ENCODE results near the gene SLC6A11. TPM values are rescaled to one million over a fixed set of nuclear protein-coding genes. Genes with fewer than 3 reads are reported as not detected.

SLC6A11 gene
- total RNA-seq, 1 donor from 2014 or later = 0.19 TPM

DNA sequence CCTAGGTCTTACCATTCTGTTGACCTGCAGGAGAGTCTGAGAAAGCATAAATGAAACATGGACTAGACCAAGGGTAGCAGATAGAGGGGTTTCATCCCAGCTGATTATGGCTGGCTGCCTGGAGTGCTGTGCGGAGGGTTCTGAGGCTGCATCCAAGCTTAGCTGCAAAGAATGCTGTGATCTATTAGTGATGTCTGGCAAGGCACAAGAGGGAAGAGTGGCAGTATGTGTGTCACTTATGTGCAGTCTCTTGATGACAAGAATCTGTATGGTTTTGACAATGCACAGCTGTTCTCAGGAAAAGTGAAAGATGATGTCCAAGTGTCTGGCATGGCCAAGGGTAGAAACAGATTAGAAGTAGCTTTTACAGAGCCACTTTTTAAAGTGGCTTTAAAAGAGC is 54.3 kb downstream of the SLC6A11 start:
- H3K27ac Mint-ChIP-seq = no peak overlapping the region
- no peak overlapping the region for H3K4me3 Mint-ChIP-seq (ENCODE audit: low read depth)
- no peaks in the 10 kb centered on the region for H3K9me3 Mint-ChIP-seq (ENCODE audit: low read depth)
- TF ChIP-seq, protein P1, sequence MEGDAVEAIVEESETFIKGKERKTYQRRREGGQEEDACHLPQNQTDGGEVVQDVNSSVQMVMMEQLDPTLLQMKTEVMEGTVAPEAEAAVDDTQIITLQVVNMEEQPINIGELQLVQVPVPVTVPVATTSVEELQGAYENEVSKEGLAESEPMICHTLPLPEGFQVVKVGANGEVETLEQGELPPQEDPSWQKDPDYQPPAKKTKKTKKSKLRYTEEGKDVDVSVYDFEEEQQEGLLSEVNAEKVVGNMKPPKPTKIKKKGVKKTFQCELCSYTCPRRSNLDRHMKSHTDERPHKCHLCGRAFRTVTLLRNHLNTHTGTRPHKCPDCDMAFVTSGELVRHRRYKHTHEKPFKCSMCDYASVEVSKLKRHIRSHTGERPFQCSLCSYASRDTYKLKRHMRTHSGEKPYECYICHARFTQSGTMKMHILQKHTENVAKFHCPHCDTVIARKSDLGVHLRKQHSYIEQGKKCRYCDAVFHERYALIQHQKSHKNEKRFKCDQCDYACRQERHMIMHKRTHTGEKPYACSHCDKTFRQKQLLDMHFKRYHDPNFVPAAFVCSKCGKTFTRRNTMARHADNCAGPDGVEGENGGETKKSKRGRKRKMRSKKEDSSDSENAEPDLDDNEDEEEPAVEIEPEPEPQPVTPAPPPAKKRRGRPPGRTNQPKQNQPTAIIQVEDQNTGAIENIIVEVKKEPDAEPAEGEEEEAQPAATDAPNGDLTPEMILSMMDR (IDR thresholded peaks at IDR 0.05; ENCODE audit: unreplicated experiment) = no peak
- H3K27me3 Mint-ChIP-seq = peaks cover 60% of the 10 kb centered on the region
- H3K4me1 Mint-ChIP-seq (ENCODE audit: low read depth) = no peaks in the 10 kb centered on the region
- H3K36me3 Mint-ChIP-seq (ENCODE audit: insufficient read depth) = no peaks in the 10 kb centered on the region
- no peak for DNase-seq (ENCODE audit: low spot score, unreplicated experiment)

- Mint-ChIP-seq H3K9me3 (ENCODE audit: low read depth) (no peaks in the 10 kb centered on the region), H3K36me3 (ENCODE audit: insufficient read depth) (no peaks in the 10 kb centered on the region), H3K4me1 (ENCODE audit: low read depth) (no peaks in the 10 kb centered on the region), H3K4me3 (ENCODE audit: low read depth) (no peak overlapping the region), H3K27ac (no peak overlapping the region), H3K27me3 (peaks cover 49% of the 10 kb centered on the region)
- TF ChIP-seq, protein P1 (IDR thresholded peaks at IDR 0.05; ENCODE audit: unreplicated experiment) = no peak
- DNase-seq (ENCODE audit: low spot score, unreplicated experiment) = no peak
Measured at GRCh38 chr3:10873415-10873814, 57.4 kb downstream of the SLC6A11 start.

GRCh38 chr3:10875914-10876313 is 59.9 kb downstream of the SLC6A11 start:
- no peak for DNase-seq (ENCODE audit: low spot score, unreplicated experiment)
- no peak overlapping the region for H3K27ac Mint-ChIP-seq
- TF ChIP-seq, protein P1 (IDR thresholded peaks at IDR 0.05; ENCODE audit: unreplicated experiment) = no peak
- H3K4me1 Mint-ChIP-seq (ENCODE audit: low read depth) = no peaks in the 10 kb centered on the region
- no peaks in the 10 kb centered on the region for H3K36me3 Mint-ChIP-seq (ENCODE audit: insufficient read depth)
- no peak overlapping the region for H3K4me3 Mint-ChIP-seq (ENCODE audit: low read depth)
- H3K27me3 Mint-ChIP-seq = peaks cover 28% of the 10 kb centered on the region
- H3K9me3 Mint-ChIP-seq (ENCODE audit: low read depth) = no peaks in the 10 kb centered on the region

DNA sequence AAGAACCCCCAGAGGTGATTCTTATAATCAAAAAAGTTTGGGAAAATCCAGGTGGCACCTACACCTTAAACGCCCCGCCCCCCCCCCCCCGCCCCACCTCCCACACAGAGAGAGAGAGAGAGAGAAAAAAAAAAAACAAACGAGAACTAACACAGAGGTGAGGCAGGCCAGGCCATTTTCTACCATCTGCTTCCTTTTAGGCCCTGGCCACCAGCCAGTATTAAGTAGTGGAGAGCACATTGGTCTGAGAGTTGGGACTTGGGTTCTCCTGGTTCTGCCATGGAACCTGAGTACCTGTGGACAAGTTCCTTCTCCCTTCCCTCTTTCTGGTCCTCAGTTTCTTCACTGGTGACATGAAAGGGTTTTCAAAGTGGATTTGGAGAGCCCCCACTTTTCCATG is 60.6 kb downstream of the SLC6A11 start:
- TF ChIP-seq, protein P1 (IDR thresholded peaks at IDR 0.05; ENCODE audit: unreplicated experiment) = no peak
- no peak for DNase-seq (ENCODE audit: low spot score, unreplicated experiment)
- Mint-ChIP-seq H3K9me3 (ENCODE audit: low read depth) (no peaks in the 10 kb centered on the region), H3K27me3 (peaks cover 24% of the 10 kb centered on the region), H3K4me1 (ENCODE audit: low read depth) (no peaks in the 10 kb centered on the region), H3K36me3 (ENCODE audit: insufficient read depth) (no peaks in the 10 kb centered on the region), H3K4me3 (ENCODE audit: low read depth) (no peak overlapping the region), H3K27ac (no peak overlapping the region)

GRCh38 chr3:10882851-10883250 is 66.8 kb downstream of the SLC6A11 start:
- peaks cover 29% of the 10 kb centered on the region for H3K27me3 Mint-ChIP-seq
- no peaks in the 10 kb centered on the region for H3K9me3 Mint-ChIP-seq (ENCODE audit: low read depth)
- DNase-seq (ENCODE audit: low spot score, unreplicated experiment) = no peak
- H3K4me3 Mint-ChIP-seq (ENCODE audit: low read depth) = no peak overlapping the region
- TF ChIP-seq, protein P1 (IDR thresholded peaks at IDR 0.05; ENCODE audit: unreplicated experiment) = no peak
- no peaks in the 10 kb centered on the region for H3K36me3 Mint-ChIP-seq (ENCODE audit: insufficient read depth)
- no peak overlapping the region for H3K27ac Mint-ChIP-seq
- H3K4me1 Mint-ChIP-seq (ENCODE audit: low read depth) = no peaks in the 10 kb centered on the region
